GM23338 (cell line): ENCODE measurements around the gene LIPA.

Experiments
- EZH2 ChIP-seq: fragments of 200-600 bp; sonication (generic); IDR thresholded peaks from one replicate; pipeline ENCODE4 v1.8.0; 2017; ENCODE audit warnings: antibody characterized with exemption, mild to moderate bottlenecking, low read depth; ENCODE audit not compliant: unreplicated experiment
- EZH2phosphoT487 ChIP-seq: fragments of 200-600 bp; sonication (generic); IDR thresholded peaks from one replicate; pipeline ENCODE4 v1.8.1; 2018; ENCODE audit warnings: antibody characterized with exemption; ENCODE audit not compliant: unreplicated experiment
- NANOG ChIP-seq: IDR thresholded peaks from 2 replicates; pipeline ENCODE4 v1.6.1; 2016; ENCODE audit warnings: antibody characterized with exemption, borderline replicate concordance
- POLR2AphosphoS5 ChIP-seq: IDR thresholded peaks from 2 replicates; pipeline ENCODE4 v1.6.1; 2016; ENCODE audit warnings: antibody characterized with exemption, low read depth
- TF ChIP-seq, protein P1 (sequence below): IDR thresholded peaks from one replicate; pipeline ENCODE4 v1.6.1; 2018; ENCODE audit warnings: antibody characterized with exemption; ENCODE audit not compliant: unreplicated experiment
- TF ChIP-seq, protein P2 (sequence below), 2 experiments: fragments of 200-600 bp in 1 of 2; sonication (generic) in 1 of 2; conservative IDR thresholded peaks; 2 replicates each; pipeline versions ENCODE4 v1.5.1 to v1.6.1; 2016 to 2017; ENCODE audit warnings: antibody characterized with exemption in 2 of 2, low read depth in 2 of 2, mild to moderate bottlenecking in 2 of 2, moderate library complexity in 1 of 2

DNA sequence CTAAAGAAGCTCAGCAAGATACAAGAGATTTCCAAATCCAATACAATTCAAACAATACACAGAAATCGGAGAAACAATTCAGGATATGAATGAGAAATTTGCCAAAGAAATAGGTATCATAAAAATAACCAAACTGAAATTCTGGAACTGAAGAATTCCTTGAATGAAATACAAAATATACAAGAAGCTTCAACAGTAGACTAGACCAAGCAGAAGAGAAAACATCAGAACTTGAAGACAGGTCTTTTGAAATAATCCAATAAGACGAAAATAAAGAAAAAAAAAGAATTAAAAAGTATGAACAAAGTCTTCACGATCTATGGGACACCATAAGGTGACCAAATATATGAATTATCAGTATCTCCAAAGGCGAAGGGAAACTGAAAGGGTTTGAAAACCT lies 47.5 kb upstream of the LIPA start:
- TF ChIP-seq, protein P1, sequence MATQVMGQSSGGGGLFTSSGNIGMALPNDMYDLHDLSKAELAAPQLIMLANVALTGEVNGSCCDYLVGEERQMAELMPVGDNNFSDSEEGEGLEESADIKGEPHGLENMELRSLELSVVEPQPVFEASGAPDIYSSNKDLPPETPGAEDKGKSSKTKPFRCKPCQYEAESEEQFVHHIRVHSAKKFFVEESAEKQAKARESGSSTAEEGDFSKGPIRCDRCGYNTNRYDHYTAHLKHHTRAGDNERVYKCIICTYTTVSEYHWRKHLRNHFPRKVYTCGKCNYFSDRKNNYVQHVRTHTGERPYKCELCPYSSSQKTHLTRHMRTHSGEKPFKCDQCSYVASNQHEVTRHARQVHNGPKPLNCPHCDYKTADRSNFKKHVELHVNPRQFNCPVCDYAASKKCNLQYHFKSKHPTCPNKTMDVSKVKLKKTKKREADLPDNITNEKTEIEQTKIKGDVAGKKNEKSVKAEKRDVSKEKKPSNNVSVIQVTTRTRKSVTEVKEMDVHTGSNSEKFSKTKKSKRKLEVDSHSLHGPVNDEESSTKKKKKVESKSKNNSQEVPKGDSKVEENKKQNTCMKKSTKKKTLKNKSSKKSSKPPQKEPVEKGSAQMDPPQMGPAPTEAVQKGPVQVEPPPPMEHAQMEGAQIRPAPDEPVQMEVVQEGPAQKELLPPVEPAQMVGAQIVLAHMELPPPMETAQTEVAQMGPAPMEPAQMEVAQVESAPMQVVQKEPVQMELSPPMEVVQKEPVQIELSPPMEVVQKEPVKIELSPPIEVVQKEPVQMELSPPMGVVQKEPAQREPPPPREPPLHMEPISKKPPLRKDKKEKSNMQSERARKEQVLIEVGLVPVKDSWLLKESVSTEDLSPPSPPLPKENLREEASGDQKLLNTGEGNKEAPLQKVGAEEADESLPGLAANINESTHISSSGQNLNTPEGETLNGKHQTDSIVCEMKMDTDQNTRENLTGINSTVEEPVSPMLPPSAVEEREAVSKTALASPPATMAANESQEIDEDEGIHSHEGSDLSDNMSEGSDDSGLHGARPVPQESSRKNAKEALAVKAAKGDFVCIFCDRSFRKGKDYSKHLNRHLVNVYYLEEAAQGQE, result no peak
- no peak for TF ChIP-seq EZH2phosphoT487
- TF ChIP-seq, protein P2, sequence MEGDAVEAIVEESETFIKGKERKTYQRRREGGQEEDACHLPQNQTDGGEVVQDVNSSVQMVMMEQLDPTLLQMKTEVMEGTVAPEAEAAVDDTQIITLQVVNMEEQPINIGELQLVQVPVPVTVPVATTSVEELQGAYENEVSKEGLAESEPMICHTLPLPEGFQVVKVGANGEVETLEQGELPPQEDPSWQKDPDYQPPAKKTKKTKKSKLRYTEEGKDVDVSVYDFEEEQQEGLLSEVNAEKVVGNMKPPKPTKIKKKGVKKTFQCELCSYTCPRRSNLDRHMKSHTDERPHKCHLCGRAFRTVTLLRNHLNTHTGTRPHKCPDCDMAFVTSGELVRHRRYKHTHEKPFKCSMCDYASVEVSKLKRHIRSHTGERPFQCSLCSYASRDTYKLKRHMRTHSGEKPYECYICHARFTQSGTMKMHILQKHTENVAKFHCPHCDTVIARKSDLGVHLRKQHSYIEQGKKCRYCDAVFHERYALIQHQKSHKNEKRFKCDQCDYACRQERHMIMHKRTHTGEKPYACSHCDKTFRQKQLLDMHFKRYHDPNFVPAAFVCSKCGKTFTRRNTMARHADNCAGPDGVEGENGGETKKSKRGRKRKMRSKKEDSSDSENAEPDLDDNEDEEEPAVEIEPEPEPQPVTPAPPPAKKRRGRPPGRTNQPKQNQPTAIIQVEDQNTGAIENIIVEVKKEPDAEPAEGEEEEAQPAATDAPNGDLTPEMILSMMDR (conservative IDR thresholded peaks at IDR 0.05; ENCODE audit: low read depth in 2 of 2), result no peak
- TF ChIP-seq EZH2, result no peak
- TF ChIP-seq POLR2AphosphoS5, result no peak
- no peak for TF ChIP-seq NANOG
